Esophagus mucosa (tissue), 1 donor: ENCODE data around the gene CREBBP. TPM values are rescaled to one million over a fixed set of nuclear protein-coding genes. Genes with fewer than 3 reads are reported as not detected.

Experiments
- ATAC-seq: fragments of 200-7000 bp; cut with Tn5 transposase; one replicate; pipeline ENCODE4 v1.9.1; 2020
- total RNA-seq: library from RNA; stranded (reverse); gene quantifications from one replicate; pipeline ENCODE4 v1.2.4, GENCODE V29; 2023
- donor health status: DM: yes; HTN: yes; CAD: no.

Gene CREBBP
- total RNA-seq, 1 donor from 2014 or later: 28.1 TPM

GRCh38 chr16:3762107-3762750 lies 118.3 kb downstream of the CREBBP start:
- no peak for ATAC-seq

DNA sequence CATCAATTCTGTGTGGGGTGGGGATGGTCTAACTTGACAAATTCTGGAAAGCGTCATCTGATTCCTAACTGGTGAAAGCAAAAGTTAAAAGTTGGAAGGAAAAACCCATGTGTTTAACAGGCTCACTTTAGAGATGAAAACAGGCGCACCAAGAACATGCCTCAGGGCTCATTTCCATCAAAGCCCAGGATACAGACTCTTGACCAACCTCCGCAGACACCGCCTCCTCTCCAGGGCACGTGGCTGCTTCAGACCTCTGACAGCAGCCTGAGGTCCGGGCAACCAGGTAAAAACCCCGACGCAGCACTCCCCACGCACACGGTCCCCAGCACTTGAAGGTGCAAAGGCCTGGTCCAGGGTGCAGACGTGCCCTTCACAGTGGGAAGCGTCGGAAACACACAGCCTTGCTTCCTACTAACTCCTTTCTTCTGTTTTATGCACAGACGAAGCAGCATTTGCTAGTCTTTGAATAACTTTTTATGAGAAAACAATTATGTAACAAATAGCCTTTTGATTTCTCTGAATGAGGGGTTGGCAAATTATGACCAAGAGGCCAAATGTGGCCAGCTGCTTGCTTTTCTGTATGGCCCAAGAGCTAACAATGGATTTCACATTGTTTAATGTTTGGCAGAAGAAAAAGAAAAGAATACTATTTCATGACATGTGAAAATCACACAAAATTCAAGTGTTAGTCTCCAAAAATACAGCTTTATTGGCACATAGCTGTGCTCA lies 119.0 kb downstream of the CREBBP start:
- no peak for ATAC-seq

DNA sequence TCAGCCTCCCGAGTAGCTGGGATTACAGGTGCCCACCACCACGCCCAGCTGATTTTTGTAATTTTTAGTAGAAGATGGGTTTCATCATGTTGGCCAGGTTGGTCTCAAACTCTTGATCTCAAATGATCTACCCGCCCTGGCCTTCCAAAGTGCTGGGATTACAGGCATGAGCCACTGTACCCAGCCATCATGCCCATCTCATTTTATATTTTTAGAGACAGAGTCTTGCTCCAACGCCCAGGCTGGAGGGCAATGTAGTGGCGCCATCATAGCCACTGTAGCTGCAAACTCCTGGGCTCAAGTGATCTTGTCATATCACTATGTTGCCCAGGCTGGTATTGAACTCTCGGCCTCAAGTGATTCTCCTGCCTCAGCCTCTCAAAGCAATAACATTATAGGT lies 120.0 kb downstream of the CREBBP start:
- ATAC-seq: no peak

DNA sequence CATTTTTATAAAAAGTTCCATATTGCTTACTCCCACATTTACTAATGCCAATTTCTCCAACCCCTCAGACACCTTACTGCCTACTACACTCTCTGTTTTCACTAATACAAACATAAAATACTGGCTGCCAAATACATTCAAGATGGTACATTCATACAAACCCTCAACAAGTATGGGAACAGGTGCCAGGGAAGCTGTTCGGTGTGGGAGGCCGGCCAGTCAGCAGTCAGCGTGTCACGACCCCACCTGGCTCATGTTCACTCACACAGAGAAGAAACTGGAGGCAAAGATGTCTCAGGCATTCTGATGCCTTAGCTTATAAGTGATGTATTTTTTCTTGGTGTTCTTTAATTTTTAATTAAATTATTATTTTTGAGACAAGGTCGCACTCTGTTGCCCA lies 120.8 kb downstream of the CREBBP start:
- ATAC-seq: no peak

- ATAC-seq: no peak
These were observed 124.4 kb downstream of the CREBBP start for GRCh38 chr16:3756113-3756512.

GRCh38 chr16:3755249-3755648 lies 125.3 kb downstream of the CREBBP start:
- no peak for ATAC-seq

GRCh38 chr16:3754772-3755171 lies 125.7 kb downstream of the CREBBP start:
- no peak for ATAC-seq

DNA sequence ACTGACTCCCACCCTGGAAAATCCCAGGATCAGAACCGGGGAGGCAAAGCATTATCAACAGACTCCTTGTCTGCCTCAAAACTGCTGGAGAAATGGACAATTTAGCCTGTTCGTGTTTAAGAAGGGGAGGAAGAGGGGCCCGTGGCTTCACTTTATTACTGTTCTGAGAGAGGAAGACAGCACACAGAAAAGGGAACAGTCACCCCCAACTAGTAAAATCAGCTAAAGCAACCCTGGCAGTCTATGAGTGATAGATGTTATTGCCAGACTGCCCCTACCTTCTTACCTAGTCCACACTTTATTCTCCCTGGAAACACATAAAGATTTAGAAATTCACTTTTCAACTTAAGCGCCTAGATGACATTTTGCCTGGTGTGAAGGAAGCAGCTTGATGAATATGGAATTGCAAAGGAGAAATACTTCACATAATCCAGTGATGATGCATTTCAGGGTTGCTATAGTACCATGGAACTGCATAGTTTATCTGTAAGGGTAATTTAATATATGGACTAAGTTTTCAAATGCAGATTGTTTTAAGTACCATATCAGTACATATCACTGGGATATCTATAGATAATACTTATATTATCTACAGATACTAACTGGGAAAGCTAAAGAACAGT lies 126.3 kb downstream of the CREBBP start:
- ATAC-seq: no peak

DNA sequence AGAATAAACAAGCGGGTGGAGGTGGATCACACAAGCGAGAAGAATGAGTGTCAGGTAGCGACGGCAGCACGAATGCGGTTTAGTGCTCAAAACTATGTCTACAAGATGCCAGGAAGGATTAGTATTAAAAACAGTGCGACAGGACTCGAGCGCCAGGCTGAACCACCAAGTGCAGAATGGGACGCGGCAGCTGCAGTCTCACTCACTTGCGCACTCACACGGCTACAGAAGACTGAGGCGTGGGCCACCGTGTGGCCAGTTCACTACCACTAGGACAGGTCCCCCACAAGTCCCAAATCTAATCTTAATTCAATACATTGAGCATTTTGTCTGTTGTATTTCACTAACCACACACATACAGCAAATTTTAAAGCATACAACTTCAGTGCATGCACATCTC lies 127.5 kb downstream of the CREBBP start:
- no peak for ATAC-seq

DNA sequence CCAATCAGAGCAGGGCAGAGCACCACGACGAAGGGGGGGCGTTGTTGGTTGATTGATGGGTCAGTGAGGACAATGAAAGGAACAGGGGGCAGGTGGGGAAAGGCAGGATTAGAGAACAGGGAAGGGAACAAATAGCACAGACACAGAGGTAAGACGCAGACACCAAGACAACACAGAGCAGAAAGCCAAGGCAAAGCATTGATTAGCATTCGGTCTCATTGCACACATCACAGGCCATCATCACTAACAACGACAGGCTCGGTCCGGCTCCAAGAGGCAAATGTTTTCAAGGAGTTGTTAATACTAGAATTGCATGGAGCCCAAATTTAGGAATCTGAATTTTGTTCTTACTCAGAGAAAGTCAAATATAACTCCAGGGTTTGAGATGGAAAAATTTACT lies 128.6 kb downstream of the CREBBP start:
- no peak for ATAC-seq

- ATAC-seq: no peak
These were observed 132.2 kb downstream of the CREBBP start for GRCh38 chr16:3748307-3748706.

DNA sequence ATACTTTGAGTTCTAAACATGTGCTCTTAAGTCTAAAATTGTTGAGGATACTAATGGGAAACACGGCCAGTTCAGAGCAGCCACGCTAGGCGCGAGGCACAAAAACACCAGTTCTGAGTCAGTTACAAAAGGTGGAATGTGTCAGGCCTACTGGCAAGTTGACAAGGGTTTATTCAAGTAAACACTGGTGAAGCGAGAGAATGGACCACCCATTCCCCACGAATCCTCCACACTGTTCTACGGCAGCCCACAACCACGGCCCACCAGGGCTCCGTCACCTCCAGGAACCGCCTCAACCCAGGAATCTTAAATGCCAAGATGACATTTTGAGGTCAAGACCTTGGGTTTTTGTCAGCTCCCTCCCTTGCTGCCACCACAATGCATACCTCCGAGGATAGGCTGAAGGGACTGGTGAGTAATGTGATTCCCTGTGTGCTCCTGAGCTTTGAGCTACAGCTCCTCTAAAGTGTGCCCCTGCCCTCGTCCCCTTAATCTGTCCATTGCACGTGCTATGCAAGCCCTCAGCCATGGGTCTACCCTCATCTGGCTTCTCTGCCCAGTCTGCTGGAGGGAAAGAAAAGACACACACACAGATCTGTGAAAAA lies 134.7 kb downstream of the CREBBP start:
- ATAC-seq: peak; percentile 18

DNA sequence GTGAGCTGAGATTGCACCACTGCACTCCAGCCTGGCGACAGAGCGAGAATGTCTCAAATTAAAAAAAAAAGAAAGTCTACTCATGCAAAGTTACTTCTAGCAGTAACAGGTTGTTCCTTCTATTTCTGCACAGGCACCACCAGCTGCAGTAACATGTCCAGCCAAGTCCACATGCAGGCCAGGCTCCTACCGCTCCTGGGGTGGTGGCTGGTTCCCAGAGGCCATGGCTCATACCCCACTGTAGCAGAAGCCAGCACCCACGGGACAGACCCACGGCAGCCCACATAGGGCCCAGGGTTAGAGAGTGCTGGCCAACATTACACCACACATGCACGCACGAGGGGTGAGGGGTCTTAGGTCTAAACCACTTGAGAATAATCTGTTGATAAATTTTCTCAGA lies 136.5 kb downstream of the CREBBP start:
- ATAC-seq: no peak

DNA sequence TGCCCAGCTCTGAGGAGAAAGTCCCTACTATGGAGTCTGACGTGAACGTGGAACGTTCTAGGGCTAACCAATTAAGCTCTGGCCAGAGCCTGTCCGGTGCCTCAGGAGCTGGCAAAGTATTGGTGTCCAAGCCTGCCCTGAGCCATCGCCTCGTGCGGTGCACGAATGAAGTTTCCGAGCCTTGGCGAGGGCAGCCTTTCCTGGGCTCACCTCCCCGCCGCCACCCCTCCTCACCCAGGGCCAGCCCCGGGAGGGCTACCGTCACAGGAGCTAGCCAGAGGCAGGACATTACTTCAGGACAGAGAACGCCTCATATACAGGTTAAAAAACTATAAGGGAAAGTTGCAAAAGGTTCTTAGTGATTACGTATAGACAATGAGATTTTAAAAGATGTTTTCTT lies 139.6 kb downstream of the CREBBP start:
- no peak for ATAC-seq

DNA sequence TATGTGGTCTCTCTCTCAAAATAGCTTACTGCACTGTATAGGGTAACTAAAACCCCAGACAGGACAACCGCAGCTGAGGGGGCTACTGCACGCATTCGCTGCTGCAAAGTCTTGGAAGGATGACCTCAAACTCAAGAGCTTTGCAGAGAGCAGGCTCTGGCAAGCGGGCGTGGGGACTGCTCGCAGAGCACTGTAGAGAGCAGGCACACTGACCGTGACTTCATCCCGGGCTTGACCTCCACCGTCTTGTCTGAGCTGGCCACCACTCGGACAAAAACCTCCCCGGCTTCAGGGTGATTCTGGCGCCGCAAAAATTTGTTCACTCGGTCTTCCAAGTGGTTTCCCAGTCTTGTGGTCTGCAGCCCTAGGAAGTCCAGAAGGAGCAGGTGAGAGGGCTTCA lies 140.3 kb downstream of the CREBBP start:
- ATAC-seq: no peak

GRCh38 chr16:3739636-3740035 lies 140.9 kb downstream of the CREBBP start:
- ATAC-seq: no peak

- ATAC-seq: no peak
These were observed 142.0 kb downstream of the CREBBP start for GRCh38 chr16:3738541-3738940.

GRCh38 chr16:3738128-3738527 lies 142.4 kb downstream of the CREBBP start:
- no peak for ATAC-seq

DNA sequence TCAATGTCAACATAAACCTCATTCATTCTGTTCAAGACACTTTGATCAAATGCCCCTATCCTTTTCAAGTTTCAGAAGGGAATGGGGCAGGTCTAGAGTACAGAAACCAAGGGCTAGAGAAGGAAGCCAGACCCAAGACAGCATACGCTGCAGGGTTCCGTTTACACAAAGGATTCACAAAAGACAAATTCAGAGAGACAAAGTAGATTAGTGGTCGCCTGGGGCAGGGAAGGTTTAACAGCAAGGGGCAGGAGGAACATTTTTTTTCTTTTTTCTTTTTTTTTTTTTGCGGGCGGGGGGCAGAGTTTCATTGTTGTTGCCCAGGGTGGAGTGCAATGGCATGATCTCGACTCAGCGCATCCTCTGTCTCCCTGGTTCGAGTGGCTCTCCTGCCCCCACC lies 143.3 kb downstream of the CREBBP start:
- ATAC-seq: no peak

DNA sequence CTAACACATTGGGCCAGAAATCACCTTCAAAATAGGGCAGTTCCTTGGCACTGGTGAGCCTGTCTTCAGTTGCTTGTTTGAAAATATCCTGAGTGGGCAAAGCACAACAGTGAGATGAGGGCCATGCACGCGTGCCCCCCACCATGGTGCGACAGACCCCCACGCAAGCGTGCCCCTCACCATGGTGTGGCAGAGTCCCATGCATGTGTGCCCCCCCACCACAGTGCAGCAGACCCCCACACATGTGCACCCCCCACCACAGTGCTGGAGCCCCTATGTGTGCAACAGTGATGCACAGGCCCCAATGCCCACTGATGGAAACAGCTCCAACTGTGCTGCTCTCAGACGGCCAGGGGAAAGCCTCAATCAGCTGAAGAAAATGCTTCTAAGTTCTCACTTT lies 144.4 kb downstream of the CREBBP start:
- ATAC-seq: no peak

- ATAC-seq: no peak
These were observed 145.0 kb downstream of the CREBBP start for GRCh38 chr16:3735541-3735940.

GRCh38 chr16:3734758-3735221 lies 145.7 kb downstream of the CREBBP start:
- ATAC-seq: no peak

DNA sequence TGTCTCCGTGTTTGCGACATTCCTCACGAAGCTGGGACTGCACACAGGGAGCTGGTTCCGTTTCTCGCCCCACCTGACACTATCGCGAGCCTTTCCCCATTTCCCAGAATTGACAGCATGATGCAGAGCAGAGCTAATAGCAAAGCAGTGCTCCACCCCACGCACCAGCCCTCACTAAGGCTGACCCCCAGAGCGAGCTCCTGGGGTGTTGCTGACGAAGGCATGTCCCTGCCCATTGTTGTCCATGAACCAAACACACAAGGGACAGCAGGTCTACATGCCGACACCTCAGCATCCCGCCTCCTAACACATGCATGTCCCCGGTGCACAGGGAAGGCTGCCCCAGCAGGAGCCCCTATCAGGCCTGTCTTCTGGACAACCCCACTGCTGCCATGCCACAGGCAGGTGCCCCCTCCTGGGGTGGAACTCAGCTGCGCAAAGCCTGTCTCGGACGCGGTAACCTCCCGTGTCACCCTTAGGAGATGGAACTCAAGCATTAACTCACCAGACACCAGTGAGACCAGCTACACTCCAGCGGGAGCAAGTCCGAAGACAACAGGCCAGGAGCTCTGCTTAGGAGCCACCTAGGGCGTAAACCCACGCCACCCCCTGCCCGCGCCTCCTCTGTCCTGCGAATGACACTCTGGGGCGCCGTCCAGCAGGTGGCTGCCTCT lies 146.3 kb downstream of the CREBBP start:
- ATAC-seq: no peak
